Endothelial cell of umbilical vein (primary cell): ENCODE measurements around the gene RPL35. TPM values are rescaled to one million over a fixed set of nuclear protein-coding genes. Genes with fewer than 3 reads are reported as not detected.

ENCODE experiments used
- BruUV-seq: library from RNA; stranded (reverse); fragments of 400-500 nt; replicated peaks from 2 replicates; lab custom pipeline; 2021; lab: Mats Ljungman, UMichigan
- CTCF ChIA-PET: fragments of 300-600, 350-600 bp; sonication (Branson Sonifier 250); formaldehyde crosslinking; loops from one replicate; lab custom pipeline; 2021; ENCODE audit warnings: antibody characterized with exemption, inconsistent platforms; lab: Charles Lee
- POLR2A ChIA-PET: fragments of 300-600, 350-600 bp; sonication (Branson Sonifier 250); formaldehyde crosslinking; loops from one replicate; lab custom pipeline; 2021; ENCODE audit warnings: antibody characterized with exemption, inconsistent platforms; lab: Charles Lee
- DNase-seq: peaks from one replicate; pipeline ENCODE4 v3.0.0-alpha.2; 2011; ENCODE audit warnings: low read depth, low spot score
- FAIRE-seq: peaks from 2 replicates; lab custom pipeline; 2011; peaks lifted over from hg19 to GRCh38; lab: Jason Lieb, UNC
- H2AFZ ChIP-seq: 2 replicates; pipeline ENCODE4 v1.6.0; 2012; ENCODE audit warnings: low read depth, low read length, control low read depth, inconsistent platforms
- H3K27ac ChIP-seq: 2 replicates; pipeline ENCODE4 v1.5.1; 2011; ENCODE audit warnings: low read depth, mild to moderate bottlenecking, control low read depth, low read length, moderate library complexity; ENCODE audit not compliant: insufficient read depth
- H3K27me3 ChIP-seq, 2 experiments: 2 replicates each; pipeline versions ENCODE4 v1.6.0 to v1.6.1; 2011; ENCODE audit warnings: low read length in 2 of 2, mixed read lengths in 1 of 2; ENCODE audit not compliant: control insufficient read depth in 2 of 2, insufficient read depth in 2 of 2
- H3K36me3 ChIP-seq, 2 experiments: 2 replicates in 1 of 2; 3 replicates in 1 of 2; pipeline ENCODE4 v1.5.1; 2011; ENCODE audit warnings: low read length in 2 of 2, mild to moderate bottlenecking in 1 of 2, moderate library complexity in 1 of 2; ENCODE audit not compliant: control insufficient read depth in 2 of 2, insufficient read depth in 2 of 2; ENCODE audit errors: extremely low read depth in 1 of 2
- H3K4me1 ChIP-seq: 3 replicates; pipeline ENCODE4 v1.5.1; 2011; ENCODE audit warnings: mild to moderate bottlenecking, low read length; ENCODE audit not compliant: control insufficient read depth, insufficient read depth; ENCODE audit errors: extremely low read depth
- H3K4me2 ChIP-seq: 2 replicates; pipeline ENCODE4 v1.6.1; 2011; ENCODE audit warnings: low read length, control low read depth, mixed read lengths; ENCODE audit not compliant: insufficient read depth
- H3K4me3 ChIP-seq, 3 experiments: fragments of 200-600 bp in 1 of 3; sonication (generic), shearing (Covaris generic) in 1 of 3; replicated peaks in 1 of 3; 2 replicates each; pipeline ENCODE4 v1.5.1; 2011 to 2016; ENCODE audit warnings: control low read depth in 3 of 3, low read length in 3 of 3, mild to moderate bottlenecking in 2 of 3, inconsistent platforms in 1 of 3, low read depth in 1 of 3, moderate library complexity in 1 of 3; ENCODE audit not compliant: insufficient read depth in 1 of 3
- H3K79me2 ChIP-seq: 2 replicates; pipeline ENCODE4 v1.6.0; 2012; ENCODE audit warnings: low read length, inconsistent platforms; ENCODE audit not compliant: control insufficient read depth, insufficient read depth
- H3K9ac ChIP-seq: replicated peaks from 2 replicates; pipeline ENCODE3; 2011; ENCODE audit warnings: low read length, control low read depth; ENCODE audit not compliant: insufficient read depth; ENCODE audit errors: extremely low read depth
- H3K9me1 ChIP-seq: replicated peaks from 3 replicates; pipeline ENCODE4 v1.6.0; 2011; ENCODE audit warnings: mild to moderate bottlenecking, low read length; ENCODE audit not compliant: control insufficient read depth, insufficient read depth; ENCODE audit errors: extremely low read depth
- H3K9me3 ChIP-seq: replicated peaks from 2 replicates; pipeline ENCODE4 v1.5.1; 2012; ENCODE audit warnings: low read length, inconsistent platforms; ENCODE audit not compliant: control insufficient read depth, insufficient read depth
- H4K20me1 ChIP-seq: replicated peaks from 2 replicates; pipeline ENCODE3; 2011; ENCODE audit warnings: mild to moderate bottlenecking, low read length; ENCODE audit not compliant: control insufficient read depth, insufficient read depth; ENCODE audit errors: extremely low read depth
- CTCF ChIP-seq, 2 donors: IDR thresholded peaks; 1 replicate in 1 of 2; 2 replicates in 1 of 2; pipeline ENCODE4 v1.5.1; 2011; ENCODE audit warnings: low read length in 2 of 2, mild to moderate bottlenecking in 2 of 2, moderate library complexity in 2 of 2, control low read depth in 1 of 2, inconsistent platforms in 1 of 2, low read depth in 1 of 2; ENCODE audit not compliant: insufficient read depth in 1 of 2; ENCODE audit errors: extremely low read depth in 1 of 2
- EZH2 ChIP-seq: IDR thresholded peaks from 2 replicates; pipeline ENCODE4 v1.6.1; 2012; ENCODE audit warnings: borderline replicate concordance, low read depth, mild to moderate bottlenecking, moderate library complexity, low read length, inconsistent platforms; ENCODE audit not compliant: severe bottlenecking
- GATA2 ChIP-seq: IDR thresholded peaks from 2 replicates; pipeline ENCODE4 v1.7.0; 2011; ENCODE audit warnings: low read depth, mild to moderate bottlenecking, moderate library complexity, mixed read lengths, low read length; ENCODE audit not compliant: insufficient read length, insufficient read depth
- JUN ChIP-seq: IDR thresholded peaks from 2 replicates; pipeline ENCODE4 v1.6.1; 2011; ENCODE audit warnings: borderline replicate concordance, low read depth; ENCODE audit not compliant: insufficient read length, insufficient read depth
- MYC ChIP-seq: IDR thresholded peaks from one replicate; pipeline ENCODE4 v1.6.1; 2011; ENCODE audit warnings: mild to moderate bottlenecking, low read depth, low read length
- POLR2A ChIP-seq: IDR thresholded peaks from 2 replicates; pipeline ENCODE4 v1.6.1; 2012; ENCODE audit warnings: low read depth, mild to moderate bottlenecking, control low read depth, low read length
- POLR2AphosphoS5 ChIP-seq: IDR thresholded peaks from 2 replicates; pipeline ENCODE4 v1.6.1; 2012; ENCODE audit warnings: low read depth, mild to moderate bottlenecking, control low read depth, low read length, moderate library complexity; ENCODE audit not compliant: insufficient read depth
- dilution Hi-C: fragments of 300-500 bp; cut with MboI; formaldehyde crosslinking; loops from one replicate; pipeline ENCODE4 v1.15.0; 2019; ENCODE audit warnings: low sequenced_read_pairs; ENCODE audit not compliant: extremely low pct_ligation_motif_present
- intact Hi-C: fragments of 100-400 bp; cut with micrococcal nuclease; formaldehyde crosslinking; loops from one replicate; pipeline ENCODE4 v1.10.0; 2022
- polyA plus RNA-seq, 4 experiments: library from polyadenylated mRNA; depleted of rRNA in 3 of 4; stranded (reverse) in 3 of 4; unstranded in 1 of 4; fragments of >200 nt; gene quantifications; 2 replicates each; pipeline versions ENCODE4 v1.2.1 to v1.2.3, GENCODE V29; 2011 to 2012; ENCODE audit warnings: missing spikeins in 1 of 4
- total RNA-seq: library from RNA; stranded (reverse); gene quantifications from 2 replicates; pipeline ENCODE4 v1.2.3, GENCODE V29; 2021
- TF ChIP-seq, protein P1 (sequence below): IDR thresholded peaks from 2 replicates; pipeline ENCODE4 v1.6.1; 2011; ENCODE audit not compliant: insufficient read depth, insufficient read length

The RPL35 gene
- total and polyA plus RNA-seq, 2 donors (not counting 3 experiments of a cell fraction or from before 2014, with no cell fraction given) = 1,230 to 2,206 TPM

- intact Hi-C loops (no loop called here), dilution Hi-C loops (no loop called here)
- DNase-seq = no peak
- CTCF ChIA-PET = interaction anchor here (0.8 to 2.0 kb wide), 8 partner anchors 11 to 265 kb away, joined by 3 to 6 read pairs (median 4); partner anchors contain the start of genes ARPC5L, OLFML2A and SCAI
- Histone ChIP-seq H3K36me3 (peaks cover 33 to 48% of the 10 kb centered on the region in 2 experiments), H2AFZ (no peak overlapping the region), H3K27me3 (no peaks in the 10 kb centered on the region), H4K20me1 (no peaks in the 10 kb centered on the region), H3K9me1 (no peaks in the 10 kb centered on the region), H3K27ac (no peak overlapping the region), H3K79me2 (peaks cover 27% of the 10 kb centered on the region), H3K4me1 (no peaks in the 10 kb centered on the region), H3K4me2 (no peak overlapping the region), H3K9ac (no peak overlapping the region), H3K4me3 (no peak overlapping the region), H3K9me3 (no peaks in the 10 kb centered on the region)
- BruUV-seq = no TSS peak
- TF ChIP-seq POLR2A (no peak), MYC (no peak), CTCF (IDR thresholded peaks at IDR 0.05; ENCODE audit: extremely low read depth in 1 of 2, insufficient read depth in 1 of 2, low read depth in 1 of 2, low read length in 2 of 2) (no peak), JUN (no peak), EZH2 (no peak), GATA2 (no peak), POLR2AphosphoS5 (no peak)
- TF ChIP-seq, protein P1, sequence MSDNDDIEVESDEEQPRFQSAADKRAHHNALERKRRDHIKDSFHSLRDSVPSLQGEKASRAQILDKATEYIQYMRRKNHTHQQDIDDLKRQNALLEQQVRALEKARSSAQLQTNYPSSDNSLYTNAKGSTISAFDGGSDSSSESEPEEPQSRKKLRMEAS = no peak
- FAIRE-seq = no peak
- POLR2A ChIA-PET = no interaction called here
Measured at GRCh38 chr9:124878518-124878917, 16.8 kb upstream of the RPL35 start.
